ENCODE data around the gene GIMAP8.

GRCh38 chr7:150403376-150404171, 46.9 kb upstream of the GIMAP8 start:
- TF ChIP-seq EZH2 (IDR thresholded peaks at IDR 0.05; ENCODE audit: insufficient read depth, poor library complexity, severe bottlenecking) (no peak), EZH2phosphoT487 (IDR thresholded peaks at IDR 0.05; ENCODE audit: insufficient read depth, low read depth) (no peak)

All from GM23248 (cell line).